Lower leg skin (tissue), 3 donors: ENCODE data around the gene BRD9.

Experiments
- CTCF ChIP-seq, 3 donors: fragments of 450-650 bp; IDR thresholded peaks; one replicate each; pipeline ENCODE4 v1.5.1; 2016; ENCODE audit warnings: antibody characterized with exemption in 3 of 3, mild to moderate bottlenecking in 3 of 3, moderate library complexity in 2 of 3
- POLR2A ChIP-seq, 2 donors: fragments of 450-650 bp; IDR thresholded peaks; one replicate each; pipeline ENCODE4 v1.6.1; 2016 to 2017; ENCODE audit warnings: antibody characterized with exemption in 2 of 2, mild to moderate bottlenecking in 1 of 2, moderate library complexity in 1 of 2

- TF ChIP-seq CTCF (IDR thresholded peaks at IDR 0.05) (no peak), POLR2A (IDR thresholded peaks at IDR 0.05) (no peak)
These were observed 19.0 kb upstream of the BRD9 start for GRCh38 chr5:911601-912000.
